MCF 10A (cell line): ENCODE data around the gene APOD. TPM values are rescaled to one million over a fixed set of nuclear protein-coding genes. Genes with fewer than 3 reads are reported as not detected.

ENCODE experiments used
- BruUV-seq: library from RNA; stranded (reverse); fragments of 400-500 nt; replicated peaks from 2 replicates; lab custom pipeline; 2021; lab: Mats Ljungman, UMichigan
- CTCF ChIA-PET: fragments of 300-600 bp; sonication (Branson Sonifier 250); formaldehyde crosslinking; extraction: SDS; loops from one replicate; lab custom pipeline; 2021; ENCODE audit warnings: antibody characterized with exemption, inconsistent platforms; lab: Yijun Ruan, JAX
- POLR2A ChIA-PET: fragments of 300-600, 350-650 bp; sonication (Branson Sonifier 250); formaldehyde crosslinking; extraction: SDS; loops from one replicate; lab custom pipeline; 2020; ENCODE audit warnings: antibody characterized with exemption, inconsistent platforms; lab: Yijun Ruan, JAX
- DNase-seq: peaks from one replicate; pipeline ENCODE4 v3.0.0-alpha.2; 2018; ENCODE audit not compliant: unreplicated experiment
- H3K27ac Mint-ChIP-seq: one replicate; pipeline ENCODE4 v1.8.0; 2022; ENCODE audit warnings: mild to moderate bottlenecking, low read depth, mixed read lengths; ENCODE audit not compliant: unreplicated experiment
- H3K27me3 Mint-ChIP-seq: one replicate; pipeline ENCODE4 v1.8.0; 2022; ENCODE audit warnings: mixed read lengths; ENCODE audit not compliant: insufficient read depth, unreplicated experiment
- H3K36me3 Mint-ChIP-seq: one replicate; pipeline ENCODE4 v1.8.0; 2022; ENCODE audit warnings: mild to moderate bottlenecking, moderate library complexity, mixed read lengths; ENCODE audit not compliant: insufficient read depth, unreplicated experiment
- H3K4me1 Mint-ChIP-seq: one replicate; pipeline ENCODE4 v1.8.0; 2022; ENCODE audit warnings: mixed read lengths; ENCODE audit not compliant: insufficient read depth, unreplicated experiment
- H3K4me3 Mint-ChIP-seq: one replicate; pipeline ENCODE4 v1.8.0; 2022; ENCODE audit warnings: mild to moderate bottlenecking, moderate library complexity, mixed read lengths; ENCODE audit not compliant: unreplicated experiment
- H3K9me3 Mint-ChIP-seq: one replicate; pipeline ENCODE4 v1.8.0; 2022; ENCODE audit warnings: mixed read lengths; ENCODE audit not compliant: unreplicated experiment
- CTCF ChIP-seq: fragments of 200-600 bp; IDR thresholded peaks from one replicate; pipeline ENCODE4 v1.8.0; 2022; ENCODE audit warnings: antibody characterized with exemption, mild to moderate bottlenecking; ENCODE audit not compliant: unreplicated experiment
- intact Hi-C: fragments of 100-400 bp; cut with micrococcal nuclease; formaldehyde crosslinking; loops from 2 replicates; pipeline ENCODE4 v1.14.1; 2022
- total RNA-seq: library from RNA; stranded (reverse); gene quantifications from 2 replicates; pipeline ENCODE4 v1.2.3, GENCODE V29; 2022

APOD gene
- total RNA-seq, 1 experiment from 2014 or later, result 1.9 TPM

DNA sequence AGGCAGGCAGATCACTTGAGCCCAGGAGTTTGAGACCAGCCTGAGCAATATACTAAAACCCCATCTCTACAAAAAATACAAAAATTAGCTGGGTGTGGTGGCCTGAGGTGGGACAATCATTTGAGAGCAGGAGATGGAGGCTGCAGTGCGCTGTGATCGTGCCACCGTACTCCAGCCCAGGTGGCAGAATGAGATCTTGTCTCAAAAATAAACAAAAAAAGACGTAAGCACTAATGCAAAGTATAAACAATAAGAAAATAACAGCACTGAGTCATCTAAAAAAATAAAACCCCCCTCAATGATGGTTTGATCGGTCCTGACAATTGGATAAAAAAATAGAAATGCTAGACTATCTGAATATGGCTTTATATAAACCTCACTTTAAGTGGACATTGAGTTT is 44.3 kb downstream of the APOD start:
- Mint-ChIP-seq H3K9me3 (no peaks in the 10 kb centered on the region), H3K27me3 (no peaks in the 10 kb centered on the region), H3K4me3 (no peak overlapping the region), H3K36me3 (no peaks in the 10 kb centered on the region), H3K4me1 (peaks cover 22% of the 10 kb centered on the region), H3K27ac (no peak overlapping the region)
- CTCF ChIA-PET, result interaction anchor here (0.7 kb wide), 1 partner anchor 18 kb away, joined by 4 read pairs; no protein-coding TSS in a partner anchor
- POLR2A ChIA-PET, result interaction anchor here (0.7 kb wide), 1 partner anchor 26 kb away, joined by 3 read pairs; no protein-coding TSS in a partner anchor
- BruUV-seq, result no TSS peak
- DNase-seq, result no peak
- intact Hi-C loops, result no loop called here
- no peak for TF ChIP-seq CTCF

- BruUV-seq, result no TSS peak
- no peaks in the 10 kb centered on the region for H3K36me3 Mint-ChIP-seq
- H3K27ac Mint-ChIP-seq, result no peak overlapping the region
- H3K27me3 Mint-ChIP-seq, result no peaks in the 10 kb centered on the region
- intact Hi-C loops, result no loop called here
- no peak for TF ChIP-seq CTCF
- no peak overlapping the region for H3K4me3 Mint-ChIP-seq
- CTCF ChIA-PET, result interaction anchor here (1.6 to 2.0 kb wide), 2 partner anchors 15 to 267 kb away, joined by 6 to 12 read pairs; partner anchors contain the start of gene XXYLT1
- no peak for DNase-seq
- peaks cover 22% of the 10 kb centered on the region for H3K4me1 Mint-ChIP-seq
- no peaks in the 10 kb centered on the region for H3K9me3 Mint-ChIP-seq
- POLR2A ChIA-PET, result interaction anchor here (0.7 to 1.3 kb wide), 5 partner anchors 13 to 866 kb away, joined by 3 to 5 read pairs (median 3); partner anchors contain the start of genes ACAP2, LSG1 and XXYLT1
These were observed 45.7 kb downstream of the APOD start for GRCh38 chr3:195537995-195538394.

- no peak overlapping the region for H3K4me3 Mint-ChIP-seq
- TF ChIP-seq CTCF, result no peak
- intact Hi-C loops, result no loop called here
- ChIA-PET POLR2A (no interaction called here), CTCF (interaction anchor here (1.6 kb wide), 1 partner anchor 13 kb away, joined by 3 read pairs; no protein-coding TSS in a partner anchor)
- H3K36me3 Mint-ChIP-seq, result no peaks in the 10 kb centered on the region
- peaks cover 7% of the 10 kb centered on the region for H3K4me1 Mint-ChIP-seq
- H3K9me3 Mint-ChIP-seq, result no peaks in the 10 kb centered on the region
- no peak overlapping the region for H3K27ac Mint-ChIP-seq
- BruUV-seq, result no TSS peak
- no peaks in the 10 kb centered on the region for H3K27me3 Mint-ChIP-seq
- DNase-seq, result no peak
These were observed 48.4 kb downstream of the APOD start for GRCh38 chr3:195535293-195535692.

DNA sequence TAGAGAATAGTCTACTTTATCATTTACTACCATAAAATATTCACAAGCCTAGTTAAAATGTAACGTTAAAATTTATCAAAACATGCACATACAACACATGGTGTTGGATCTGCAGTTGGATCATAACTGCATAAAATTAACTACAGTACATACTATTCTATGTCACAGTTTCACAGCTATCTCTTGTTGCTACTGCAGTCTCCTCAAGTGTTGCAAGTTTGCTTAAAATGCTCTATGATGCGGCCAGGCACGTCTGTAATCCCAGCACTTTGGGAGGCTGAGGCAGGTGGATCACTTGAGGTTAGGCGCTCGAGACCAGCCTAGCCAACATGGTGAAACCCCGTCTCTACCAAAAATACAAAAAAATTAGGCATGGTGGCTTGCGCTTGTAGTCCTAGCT is 50.9 kb downstream of the APOD start:
- intact Hi-C loops, result no loop called here
- no peak for DNase-seq
- Mint-ChIP-seq H3K9me3 (no peaks in the 10 kb centered on the region), H3K27me3 (no peaks in the 10 kb centered on the region), H3K4me1 (peaks cover 5% of the 10 kb centered on the region), H3K27ac (no peak overlapping the region), H3K4me3 (no peak overlapping the region), H3K36me3 (peaks cover 7% of the 10 kb centered on the region)
- ChIA-PET CTCF (interaction anchor here (0.7 to 1.2 kb wide), 4 partner anchors 13 to 861 kb away, joined by 3 to 4 read pairs (median 3); no protein-coding TSS in a partner anchor), POLR2A (interaction anchor here (2.5 kb wide), 1 partner anchor 10 kb away, joined by 13 read pairs; the partner anchor contains the start of gene PPP1R2)
- BruUV-seq, result no TSS peak
- no peak for TF ChIP-seq CTCF
